ENCODE measurements around the gene ZSCAN25. TPM values are rescaled to one million over a fixed set of nuclear protein-coding genes. Genes with fewer than 3 reads are reported as not detected.
"Not testable (repeated sequence)": the region's sequence is repeated elsewhere in the genome, so short reads cannot be mapped to it uniquely, and the experiment has no call there.

Gene ZSCAN25
- total RNA-seq (10 to 100 TPM; 31.0 to 36.0 TPM), polyA plus RNA-seq (ENCODE audit: insufficient read depth, low read depth, low replicate concordance) (14.1 TPM)
- long read RNA-seq, donor 1, full-length matches to known transcripts = 4 of 24 reads
- long read RNA-seq, donor 1, partial matches to known transcripts = 20 of 24 reads
- long read RNA-seq, donor 1, other reads (novel, unspliced or antisense) = 0 of 24 reads
- long read RNA-seq, donor 2, full-length matches to known transcripts = 5 of 5 reads
- long read RNA-seq, donor 2, partial matches to known transcripts = 0 of 5 reads
- long read RNA-seq, donor 2, other reads (novel, unspliced or antisense) = 0 of 5 reads

GRCh38 chr7:99616359-99617191, at the start of gene ZSCAN25:
Gene ZSCAN25 (plus strand): TSS chr7:99616946. CDS start chr7:99619607, 2,661 bp downstream.
- intact Hi-C loops (cut with DNase I; ENCODE audit: low total_unique reads) = no loop called here
- H3K27me3 ChIP-seq = no peaks in the 10 kb centered on the region
- TF ChIP-seq, protein P1, sequence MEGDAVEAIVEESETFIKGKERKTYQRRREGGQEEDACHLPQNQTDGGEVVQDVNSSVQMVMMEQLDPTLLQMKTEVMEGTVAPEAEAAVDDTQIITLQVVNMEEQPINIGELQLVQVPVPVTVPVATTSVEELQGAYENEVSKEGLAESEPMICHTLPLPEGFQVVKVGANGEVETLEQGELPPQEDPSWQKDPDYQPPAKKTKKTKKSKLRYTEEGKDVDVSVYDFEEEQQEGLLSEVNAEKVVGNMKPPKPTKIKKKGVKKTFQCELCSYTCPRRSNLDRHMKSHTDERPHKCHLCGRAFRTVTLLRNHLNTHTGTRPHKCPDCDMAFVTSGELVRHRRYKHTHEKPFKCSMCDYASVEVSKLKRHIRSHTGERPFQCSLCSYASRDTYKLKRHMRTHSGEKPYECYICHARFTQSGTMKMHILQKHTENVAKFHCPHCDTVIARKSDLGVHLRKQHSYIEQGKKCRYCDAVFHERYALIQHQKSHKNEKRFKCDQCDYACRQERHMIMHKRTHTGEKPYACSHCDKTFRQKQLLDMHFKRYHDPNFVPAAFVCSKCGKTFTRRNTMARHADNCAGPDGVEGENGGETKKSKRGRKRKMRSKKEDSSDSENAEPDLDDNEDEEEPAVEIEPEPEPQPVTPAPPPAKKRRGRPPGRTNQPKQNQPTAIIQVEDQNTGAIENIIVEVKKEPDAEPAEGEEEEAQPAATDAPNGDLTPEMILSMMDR (IDR thresholded peaks at IDR 0.05) = peak in 1 of 3 experiments; percentile 10
- TF ChIP-seq POLR2A (IDR thresholded peaks at IDR 0.05) = no peak
- H3K36me3 ChIP-seq (ENCODE audit: low read depth, missing control alignments) = no peaks in the 10 kb centered on the region
- WGBS, 2 donors = 0% methylated on average over 1 to 34 of the region's 60 CpGs
- H3K4me1 ChIP-seq = peaks cover 12% of the 10 kb centered on the region
- DNase-seq = peak; percentile 96
- H3K27ac ChIP-seq = peak within 1 kb of the TSS; percentile 75
- H3K9me3 ChIP-seq = no peaks in the 10 kb centered on the region
- peak within 1 kb of the TSS; percentile 94 for H3K4me3 ChIP-seq

- H3K36me3 ChIP-seq (ENCODE audit: low read depth, missing control alignments); H3K27me3 ChIP-seq; H3K27ac ChIP-seq; intact Hi-C loops (cut with DNase I; ENCODE audit: low total_unique reads); DNase-seq; H3K4me3 ChIP-seq; H3K9me3 ChIP-seq; H3K4me1 ChIP-seq: not testable (repeated sequence)
- 91 to 98% methylated on average over 6 to 7 of the region's 7 CpGs for WGBS, 2 donors
Observed at GRCh38 chr7:99568770-99569169, 48.0 kb upstream of the ZSCAN25 start.

- no peak for TF ChIP-seq POLR2A (IDR thresholded peaks at IDR 0.05)
- TF ChIP-seq, protein P1 (IDR thresholded peaks at IDR 0.05) = no peak
- no peak overlapping the region for H3K4me3 ChIP-seq
- WGBS, 2 donors = 92 to 97% methylated on average over 3 of the region's 3 CpGs
- H3K9me3 ChIP-seq = no peaks in the 10 kb centered on the region
- no peak for DNase-seq
- H3K4me1 ChIP-seq = no peaks in the 10 kb centered on the region
- intact Hi-C loops (cut with DNase I; ENCODE audit: low total_unique reads) = no loop called here
- H3K36me3 ChIP-seq (ENCODE audit: low read depth, missing control alignments) = no peaks in the 10 kb centered on the region
- no peaks in the 10 kb centered on the region for H3K27me3 ChIP-seq
- no peak overlapping the region for H3K27ac ChIP-seq
Observed at GRCh38 chr7:99571768-99572167, 45.0 kb upstream of the ZSCAN25 start.

- H3K27me3 ChIP-seq = no peaks in the 10 kb centered on the region
- no peaks in the 10 kb centered on the region for H3K36me3 ChIP-seq (ENCODE audit: low read depth, missing control alignments)
- no peaks in the 10 kb centered on the region for H3K4me1 ChIP-seq
- H3K27ac ChIP-seq = no peak overlapping the region
- TF ChIP-seq, protein P1 (IDR thresholded peaks at IDR 0.05) = no peak
- no peak for TF ChIP-seq POLR2A (IDR thresholded peaks at IDR 0.05)
- intact Hi-C loops (cut with DNase I; ENCODE audit: low total_unique reads) = no loop called here
- H3K4me3 ChIP-seq = no peak overlapping the region
- H3K9me3 ChIP-seq = no peaks in the 10 kb centered on the region
- DNase-seq = no peak
- WGBS, 2 donors = 76 to 88% methylated on average over 1 of the region's 1 CpG
Observed at GRCh38 chr7:99573257-99573656, 43.5 kb upstream of the ZSCAN25 start.

DNA sequence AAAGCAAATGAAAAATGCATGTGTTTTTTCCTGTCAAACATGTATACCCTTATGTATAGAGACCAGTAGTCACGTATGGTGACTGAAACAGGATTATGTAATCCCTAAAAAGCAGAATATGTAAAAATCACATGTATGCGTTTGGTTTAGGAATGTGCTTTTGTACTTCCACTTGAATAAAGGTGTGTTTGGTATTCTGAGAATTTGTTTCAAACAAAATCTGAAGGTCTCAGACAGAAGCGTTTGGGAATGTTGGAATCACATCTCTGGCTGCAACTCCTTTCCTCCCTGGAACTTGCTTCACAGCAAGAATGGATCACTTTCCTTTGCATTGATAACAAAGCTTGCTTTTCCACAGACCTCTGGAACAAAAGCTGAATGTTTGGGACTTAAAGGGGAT, 40.5 kb upstream of the ZSCAN25 start:
- Histone ChIP-seq H3K9me3 (no peaks in the 10 kb centered on the region), H3K36me3 (ENCODE audit: low read depth, missing control alignments) (no peaks in the 10 kb centered on the region), H3K27me3 (no peaks in the 10 kb centered on the region), H3K4me1 (peaks cover 7% of the 10 kb centered on the region), H3K27ac (no peak overlapping the region), H3K4me3 (no peak overlapping the region)
- intact Hi-C loops (cut with DNase I; ENCODE audit: low total_unique reads) = no loop called here
- no peak for DNase-seq
- no peak for TF ChIP-seq POLR2A (IDR thresholded peaks at IDR 0.05)
- TF ChIP-seq, protein P1 (IDR thresholded peaks at IDR 0.05) = no peak
- 68 to 75% methylated on average over 3 of the region's 3 CpGs for WGBS, 2 donors

Measured in testis (tissue), 5 donors.